IMR-90 (cell line): ENCODE results near the gene RPGR. TPM values are rescaled to one million over a fixed set of nuclear protein-coding genes. Genes with fewer than 3 reads are reported as not detected.

ENCODE experiments used
- ATAC-seq: fragments of 200-7000 bp; cut with Tn5 transposase; 2 replicates; pipeline ENCODE4 v1.9.1; 2020; ENCODE audit warnings: low read depth, mild to moderate bottlenecking, moderate library complexity
- BruUV-seq: library from RNA; stranded (reverse); fragments of 400-500 nt; replicated peaks from 2 replicates; lab custom pipeline; 2021; lab: Mats Ljungman, UMichigan
- CTCF ChIA-PET: fragments of 300-600 bp; formaldehyde crosslinking; extraction: SDS; loops from one replicate; lab custom pipeline; 2021; ENCODE audit warnings: antibody characterized with exemption; lab: Yijun Ruan, JAX
- POLR2A ChIA-PET: fragments of 300-600 bp; sonication (Branson Sonifier 250); formaldehyde crosslinking; loops from one replicate; lab custom pipeline; 2022; ENCODE audit warnings: antibody characterized with exemption; ENCODE audit not compliant: unreplicated experiment; lab: Charles Lee
- DNase-seq: peaks from one replicate; pipeline ENCODE4 v3.0.0; 2013
- H2AFZ ChIP-seq: replicated peaks from 2 replicates; pipeline ENCODE3; 2013; ENCODE audit warnings: low read length, mild to moderate bottlenecking; ENCODE audit not compliant: poor library complexity
- H2AK5ac ChIP-seq: 2 replicates; pipeline ENCODE4 v1.6.1; 2013; ENCODE audit warnings: low read depth, low read length, inconsistent platforms
- H2AK9ac ChIP-seq: replicated peaks from 2 replicates; pipeline ENCODE3; 2013; ENCODE audit warnings: mild to moderate bottlenecking, low read depth, low read length, moderate library complexity; ENCODE audit not compliant: poor library complexity
- H2BK120ac ChIP-seq: 2 replicates; pipeline ENCODE4 v1.6.1; 2013; ENCODE audit warnings: low read depth, low read length, inconsistent platforms
- H2BK15ac ChIP-seq: 3 replicates; pipeline ENCODE4 v1.6.1; 2013; ENCODE audit warnings: low read depth, low read length, inconsistent platforms
- H2BK20ac ChIP-seq: 2 replicates; pipeline ENCODE4 v1.6.1; 2013; ENCODE audit warnings: low read depth, mild to moderate bottlenecking, inconsistent platforms, low read length, moderate library complexity
- H2BK5ac ChIP-seq: 2 replicates; pipeline ENCODE4 v1.6.1; 2013; ENCODE audit warnings: mild to moderate bottlenecking, low read depth, low read length, inconsistent platforms; ENCODE audit not compliant: poor library complexity, severe bottlenecking
- H3K14ac ChIP-seq: replicated peaks from 2 replicates; pipeline ENCODE4 v1.6.1; 2013; ENCODE audit warnings: low read depth, low read length, inconsistent platforms
- H3K18ac ChIP-seq: 2 replicates; pipeline ENCODE4 v1.6.1; 2013; ENCODE audit warnings: low read depth, low read length, control low read depth
- H3K23ac ChIP-seq: 2 replicates; pipeline ENCODE4 v1.6.1; 2013; ENCODE audit warnings: low read depth, low read length, inconsistent platforms
- H3K27ac ChIP-seq: 2 replicates; pipeline ENCODE4 v1.5.1; 2013; ENCODE audit warnings: mild to moderate bottlenecking, control low read depth, low read length; ENCODE audit not compliant: insufficient read depth
- H3K27me3 ChIP-seq: 2 replicates; pipeline ENCODE4 v1.6.1; 2013; ENCODE audit warnings: low read length; ENCODE audit not compliant: control insufficient read depth, insufficient read depth
- H3K36me3 ChIP-seq: 2 replicates; pipeline ENCODE4 v1.6.1; 2013; ENCODE audit warnings: low read length, mixed read lengths; ENCODE audit not compliant: control insufficient read depth, insufficient read depth
- H3K4ac ChIP-seq: 2 replicates; pipeline ENCODE4 v1.6.1; 2013; ENCODE audit warnings: low read depth, low read length, inconsistent platforms
- H3K4me1 ChIP-seq: 2 replicates; pipeline ENCODE4 v1.6.1; 2013; ENCODE audit warnings: low read length, mixed read lengths; ENCODE audit not compliant: control insufficient read depth, insufficient read depth
- H3K4me2 ChIP-seq: 2 replicates; pipeline ENCODE4 v1.6.1; 2013; ENCODE audit warnings: low read depth, mild to moderate bottlenecking, control low read depth, low read length, moderate library complexity
- H3K4me3 ChIP-seq: 2 replicates; pipeline ENCODE4 v1.5.1; 2013; ENCODE audit warnings: low read depth, mild to moderate bottlenecking, control low read depth, low read length, moderate library complexity; ENCODE audit not compliant: insufficient read depth
- H3K56ac ChIP-seq: 2 replicates; pipeline ENCODE4 v1.6.1; 2013; ENCODE audit warnings: low read length, inconsistent platforms; ENCODE audit not compliant: insufficient read depth; ENCODE audit errors: extremely low read depth
- H3K79me1 ChIP-seq, 2 experiments: 2 replicates each; pipeline ENCODE4 v1.6.1; 2013; ENCODE audit warnings: low read length in 2 of 2, inconsistent platforms in 1 of 2, low read depth in 1 of 2
- H3K9ac ChIP-seq: 2 replicates; pipeline ENCODE4 v1.6.1; 2013; ENCODE audit warnings: low read depth, low read length, control low read depth
- H3K9me1 ChIP-seq: 2 replicates; pipeline ENCODE4 v1.6.1; 2013; ENCODE audit warnings: low read length, inconsistent platforms; ENCODE audit not compliant: insufficient read depth
- H3K9me3 ChIP-seq: 2 replicates; pipeline ENCODE4 v1.6.1; 2013; ENCODE audit warnings: low read length; ENCODE audit not compliant: control insufficient read depth, insufficient read depth
- H4K20me1 ChIP-seq: 2 replicates; pipeline ENCODE4 v1.6.1; 2013; ENCODE audit warnings: low read length, inconsistent platforms; ENCODE audit not compliant: insufficient read depth
- H4K5ac ChIP-seq: 2 replicates; pipeline ENCODE4 v1.6.1; 2013; ENCODE audit warnings: mild to moderate bottlenecking, low read depth, low read length, control low read depth
- H4K8ac ChIP-seq, 2 experiments: 2 replicates each; pipeline ENCODE4 v1.6.1; 2013; ENCODE audit warnings: low read depth in 2 of 2, low read length in 2 of 2, control low read depth in 1 of 2, inconsistent platforms in 1 of 2
- H4K91ac ChIP-seq: 2 replicates; pipeline ENCODE4 v1.6.1; 2013; ENCODE audit warnings: low read depth, low read length, inconsistent platforms; ENCODE audit not compliant: insufficient read depth
- BHLHE40 ChIP-seq: fragments of 150-350 bp; IDR thresholded peaks from 2 replicates; pipeline ENCODE4 v1.6.1; 2016; ENCODE audit warnings: mild to moderate bottlenecking, low read depth, low read length
- CEBPB ChIP-seq: IDR thresholded peaks from 2 replicates; pipeline ENCODE4 v1.6.1; 2012; ENCODE audit warnings: low read depth, low read length, improper control_type of control experiment
- CHD1 ChIP-seq: IDR thresholded peaks from 2 replicates; pipeline ENCODE4 v1.6.1; 2012; ENCODE audit warnings: low read depth, low read length, improper control_type of control experiment
- CTCF ChIP-seq: conservative IDR thresholded peaks from 2 replicates; pipeline ENCODE4 v1.5.1; 2012; ENCODE audit warnings: mild to moderate bottlenecking, low read depth, low read length, improper control_type of control experiment
- ELK1 ChIP-seq: fragments of 150-350 bp; IDR thresholded peaks from 2 replicates; pipeline ENCODE4 v1.6.1; 2016; ENCODE audit warnings: low read depth, mild to moderate bottlenecking, low read length, moderate library complexity, borderline replicate concordance
- FOS ChIP-seq: fragments of 150-350 bp; IDR thresholded peaks from 2 replicates; pipeline ENCODE4 v1.6.1; 2016; ENCODE audit warnings: low read depth, low read length
- MAFK ChIP-seq: IDR thresholded peaks from 2 replicates; pipeline ENCODE4 v1.6.1; 2012; ENCODE audit warnings: low read depth, low read length, improper control_type of control experiment
- MAZ ChIP-seq: IDR thresholded peaks from 2 replicates; pipeline ENCODE4 v1.6.1; 2012; ENCODE audit warnings: low read depth, mild to moderate bottlenecking, low read length, improper control_type of control experiment, moderate library complexity, borderline replicate concordance
- MXI1 ChIP-seq: IDR thresholded peaks from 2 replicates; pipeline ENCODE4 v1.6.1; 2012; ENCODE audit warnings: low read depth, mild to moderate bottlenecking, low read length, moderate library complexity, borderline replicate concordance
- NFE2L2 ChIP-seq: fragments of 150-350 bp; IDR thresholded peaks from 2 replicates; pipeline ENCODE4 v1.6.1; 2016; ENCODE audit warnings: low read depth, mild to moderate bottlenecking, low read length
- POLR2A ChIP-seq: IDR thresholded peaks from 2 replicates; pipeline ENCODE4 v1.6.1; 2012; ENCODE audit warnings: mild to moderate bottlenecking, low read depth, low read length
- RAD21 ChIP-seq: IDR thresholded peaks from 2 replicates; pipeline ENCODE4 v1.6.1; 2012; ENCODE audit warnings: low read length, improper control_type of control experiment
- RCOR1 ChIP-seq: IDR thresholded peaks from 2 replicates; pipeline ENCODE4 v1.6.1; 2012; ENCODE audit warnings: mild to moderate bottlenecking, low read length, improper control_type of control experiment; ENCODE audit not compliant: insufficient replicate concordance
- RFX5 ChIP-seq: IDR thresholded peaks from 2 replicates; pipeline ENCODE4 v1.8.0; 2012; ENCODE audit warnings: low read depth, mild to moderate bottlenecking, low read length, moderate library complexity
- SMC3 ChIP-seq: fragments of 150-350 bp; IDR thresholded peaks from 2 replicates; pipeline ENCODE4 v1.6.1; 2016; ENCODE audit warnings: low read depth, mild to moderate bottlenecking, antibody characterized with exemption, low read length, moderate library complexity
- USF2 ChIP-seq: fragments of 150-350 bp; IDR thresholded peaks from 2 replicates; pipeline ENCODE4 v1.6.1; 2017; ENCODE audit warnings: mild to moderate bottlenecking, antibody characterized with exemption, low read length, low read depth
- WGBS, 2 experiments: methylation state at CpG; one replicate each; pipeline versions ENCODE4 v1.1.5 to v1.1.7; 2013; ENCODE audit warnings: missing lambda C conversion rate in 2 of 2; ENCODE audit not compliant: insufficient read length in 1 of 2; ENCODE audit errors: extremely low coverage in 2 of 2; 5-methylcytosine and 5-hydroxymethylcytosine counted together
- dilution Hi-C: fragments of 300-500 bp; cut with HindIII; formaldehyde crosslinking; loops from one replicate; pipeline ENCODE4 v1.14.3; 2018; ENCODE audit warnings: low sequenced_read_pairs; ENCODE audit not compliant: unreplicated experiment
- in situ Hi-C: fragments of 300-500 bp; cut with MboI; formaldehyde crosslinking; loops from 3 replicates; pipeline ENCODE4 v1.14.3; 2019; ENCODE audit warnings: low sequenced_read_pairs, inconsistent platforms, mixed read lengths
- intact Hi-C: fragments of 100-400 bp; cut with micrococcal nuclease; formaldehyde crosslinking; loops from 2 replicates; pipeline ENCODE4 v1.10.0; 2022
- polyA plus RNA-seq, 3 experiments: library from polyadenylated mRNA; depleted of rRNA; stranded (reverse); fragments of >200 nt; gene quantifications; 2 replicates each; pipeline ENCODE4 v1.2.3, GENCODE V29; 2012; ENCODE audit warnings: low replicate concordance in 1 of 3
- total RNA-seq: library from RNA; depleted of rRNA; stranded (reverse); fragments of >200 nt; gene quantifications from 2 replicates; pipeline ENCODE4 v1.2.3, GENCODE V29; 2012

Gene RPGR
- total and polyA plus RNA-seq, 2 of the 4 experiments (the other 2 are of a cell fraction) = 2.2 to 3.8 TPM

- no peaks in the 10 kb centered on the region for H3K9me3 ChIP-seq
- H3K9ac ChIP-seq = no peak overlapping the region
- peak; percentile 55 for TF ChIP-seq RAD21
- TF ChIP-seq ELK1 = no peak
- TF ChIP-seq SMC3 = peak; percentile 47
- no peak for TF ChIP-seq POLR2A
- TF ChIP-seq MAZ = no peak
- no peak for TF ChIP-seq RCOR1
- no peak for TF ChIP-seq CEBPB
- no peak for TF ChIP-seq RFX5
- no peak for TF ChIP-seq USF2
- TF ChIP-seq MXI1 = no peak
- TF ChIP-seq CHD1 = no peak
- TF ChIP-seq BHLHE40 = no peak
- peak; percentile 51 for TF ChIP-seq CTCF
- TF ChIP-seq FOS = no peak
- no peak for TF ChIP-seq MAFK
- TF ChIP-seq NFE2L2 = no peak
- H4K91ac ChIP-seq = no peak overlapping the region
- H3K4me3 ChIP-seq = no peak overlapping the region
- no peak overlapping the region for H3K23ac ChIP-seq
- H3K18ac ChIP-seq = no peak overlapping the region
- no peak overlapping the region for H2BK5ac ChIP-seq
- BruUV-seq = no TSS peak
- no peaks in the 10 kb centered on the region for H4K20me1 ChIP-seq
- H3K79me1 ChIP-seq = no peaks in the 10 kb centered on the region
- dilution Hi-C loops (no loop called here), in situ Hi-C loops (no loop called here), intact Hi-C loops (loop anchor here (1.0 kb wide), 1 partner anchor 62 kb away; the partner anchor contains the start of gene SRPX)
- no peak for DNase-seq
- no peaks in the 10 kb centered on the region for H3K36me3 ChIP-seq
- ChIA-PET POLR2A (no interaction called here), CTCF (interaction anchor here (0.6 to 1.5 kb wide), 7 partner anchors 16 to 100 kb away, joined by 3 to 7 read pairs (median 4); partner anchors contain the start of gene RPGR)
- no peak overlapping the region for H3K27ac ChIP-seq
- peaks cover 3% of the 10 kb centered on the region for H3K4me1 ChIP-seq
- H2BK15ac ChIP-seq = no peak overlapping the region
- H3K56ac ChIP-seq = no peak overlapping the region
- no peak overlapping the region for H3K14ac ChIP-seq
- WGBS, 2 experiments = no CpG with 5 or more reads among the region's 1 CpG
- H2AFZ ChIP-seq = no peak overlapping the region
- H3K4ac ChIP-seq = no peak overlapping the region
- no peaks in the 10 kb centered on the region; the same call in 1 of the 2 replicates for H3K27me3 ChIP-seq
- H2AK9ac ChIP-seq = no peak overlapping the region
- H2BK120ac ChIP-seq = no peak overlapping the region
- H3K9me1 ChIP-seq = no peaks in the 10 kb centered on the region; the same call in 1 of the 2 replicates
- no peak overlapping the region for H4K5ac ChIP-seq
- ATAC-seq = peak; percentile 51; the same call in 1 of the 2 replicates
- H4K8ac ChIP-seq = no peak overlapping the region
- H2AK5ac ChIP-seq = no peak overlapping the region
- H3K4me2 ChIP-seq = no peak overlapping the region
- H2BK20ac ChIP-seq = no peak overlapping the region
These were observed 45.3 kb downstream of the RPGR start for GRCh38 chrX:38282049-38282448.
